GM12801 (cell line): Measurements from ENCODE around the gene CHCHD3.

Experiments
- TF ChIP-seq, protein P1 (sequence below): IDR thresholded peaks from one replicate; pipeline ENCODE4 v1.5.1; 2011; ENCODE audit warnings: control low read depth; ENCODE audit not compliant: insufficient read length; ENCODE audit errors: extremely low read depth

CHCHD3 gene

DNA sequence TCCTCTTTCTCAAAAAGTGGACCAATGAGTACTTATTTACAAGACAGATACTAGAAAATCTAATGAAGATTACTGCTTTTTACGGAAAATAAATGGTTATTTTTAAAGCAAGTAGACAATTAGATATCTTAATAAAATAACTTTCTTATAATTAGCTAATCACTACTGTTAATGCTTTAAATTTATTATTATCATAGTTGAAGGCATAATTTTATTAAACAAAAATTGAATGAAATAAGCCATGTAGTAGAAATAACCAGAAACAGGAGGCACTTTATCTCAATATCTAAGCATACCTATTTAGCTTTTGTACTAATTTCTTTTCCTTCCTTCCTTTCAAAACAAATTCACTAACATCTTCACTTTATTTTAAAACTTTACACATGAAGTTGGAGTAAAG lies 134.9 kb downstream of the CHCHD3 start:
- TF ChIP-seq, protein P1, sequence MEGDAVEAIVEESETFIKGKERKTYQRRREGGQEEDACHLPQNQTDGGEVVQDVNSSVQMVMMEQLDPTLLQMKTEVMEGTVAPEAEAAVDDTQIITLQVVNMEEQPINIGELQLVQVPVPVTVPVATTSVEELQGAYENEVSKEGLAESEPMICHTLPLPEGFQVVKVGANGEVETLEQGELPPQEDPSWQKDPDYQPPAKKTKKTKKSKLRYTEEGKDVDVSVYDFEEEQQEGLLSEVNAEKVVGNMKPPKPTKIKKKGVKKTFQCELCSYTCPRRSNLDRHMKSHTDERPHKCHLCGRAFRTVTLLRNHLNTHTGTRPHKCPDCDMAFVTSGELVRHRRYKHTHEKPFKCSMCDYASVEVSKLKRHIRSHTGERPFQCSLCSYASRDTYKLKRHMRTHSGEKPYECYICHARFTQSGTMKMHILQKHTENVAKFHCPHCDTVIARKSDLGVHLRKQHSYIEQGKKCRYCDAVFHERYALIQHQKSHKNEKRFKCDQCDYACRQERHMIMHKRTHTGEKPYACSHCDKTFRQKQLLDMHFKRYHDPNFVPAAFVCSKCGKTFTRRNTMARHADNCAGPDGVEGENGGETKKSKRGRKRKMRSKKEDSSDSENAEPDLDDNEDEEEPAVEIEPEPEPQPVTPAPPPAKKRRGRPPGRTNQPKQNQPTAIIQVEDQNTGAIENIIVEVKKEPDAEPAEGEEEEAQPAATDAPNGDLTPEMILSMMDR: no peak

DNA sequence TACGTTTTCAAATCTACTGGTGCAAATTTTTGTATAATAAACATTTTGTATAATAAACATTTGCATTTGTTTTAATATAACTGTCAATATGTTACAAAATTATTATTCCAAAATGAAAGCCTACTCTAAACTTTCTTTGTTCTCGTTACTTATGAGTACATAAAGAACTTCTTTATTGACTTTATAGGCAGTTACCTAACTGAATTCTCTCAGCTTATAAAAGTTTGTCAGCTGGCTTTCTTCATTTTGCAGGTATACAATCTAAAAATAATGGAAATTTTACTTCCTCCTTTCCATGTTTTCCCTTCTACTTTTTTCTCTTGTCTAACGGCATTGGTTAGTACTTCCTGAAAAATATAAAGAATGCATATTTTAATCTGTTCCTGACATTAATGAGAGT lies 137.1 kb downstream of the CHCHD3 start:
- TF ChIP-seq, protein P1: no peak

DNA sequence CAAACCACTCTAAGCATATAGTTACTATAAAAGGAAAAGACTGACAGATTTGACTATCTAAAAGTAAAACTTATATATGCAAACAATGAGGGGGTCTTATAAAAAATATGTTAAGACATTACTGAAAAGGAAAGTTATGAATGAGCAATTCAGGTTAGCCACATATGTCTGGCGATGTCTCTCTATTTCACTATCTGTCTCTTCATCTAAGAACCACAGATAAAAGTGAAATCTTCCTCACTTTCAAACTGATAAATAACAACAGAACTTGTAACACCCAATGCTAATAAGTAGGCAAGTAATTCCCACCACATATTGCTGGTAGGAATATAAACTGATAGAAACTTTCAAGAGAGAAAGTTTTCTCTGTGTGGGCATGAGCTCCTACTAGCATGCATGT lies 138.2 kb downstream of the CHCHD3 start:
- TF ChIP-seq, protein P1: no peak

DNA sequence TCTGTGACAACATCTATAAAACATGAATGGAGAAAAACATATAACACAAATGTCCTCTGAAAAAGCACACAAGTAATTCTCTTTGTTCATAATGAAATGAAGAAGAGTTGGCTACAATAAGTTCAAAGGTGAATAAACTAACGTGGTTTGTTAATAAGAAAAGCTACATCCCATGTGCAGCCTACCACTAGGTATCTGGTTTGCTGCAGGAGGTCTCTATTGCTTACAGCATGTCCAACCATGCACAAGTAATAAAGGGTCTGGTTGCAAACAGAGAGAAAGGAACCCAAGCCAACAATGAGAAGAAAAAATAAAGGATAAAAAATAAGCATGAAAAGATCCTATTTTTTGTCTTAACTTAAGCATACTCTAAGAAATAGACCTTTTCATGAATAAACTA lies 139.2 kb downstream of the CHCHD3 start:
- TF ChIP-seq, protein P1: no peak

DNA sequence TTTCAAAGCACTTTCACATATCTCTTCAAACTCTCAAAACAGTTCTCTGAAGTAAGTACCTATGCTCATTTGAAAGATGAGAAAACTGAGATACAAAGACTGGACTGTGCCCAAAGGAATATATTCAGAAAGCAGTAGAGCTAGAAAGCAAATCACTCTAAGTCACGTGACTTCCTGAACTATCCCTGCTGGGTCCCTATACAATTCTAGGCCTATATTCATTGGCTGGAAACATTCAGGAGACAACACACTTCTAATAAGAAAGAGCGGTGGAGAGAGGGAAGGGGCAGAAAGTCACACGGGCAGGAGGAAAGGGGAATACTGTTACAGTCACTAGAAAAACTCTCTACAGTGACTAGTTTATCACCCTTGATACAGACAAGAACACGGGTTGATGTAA lies 140.0 kb downstream of the CHCHD3 start:
- TF ChIP-seq, protein P1: no peak

DNA sequence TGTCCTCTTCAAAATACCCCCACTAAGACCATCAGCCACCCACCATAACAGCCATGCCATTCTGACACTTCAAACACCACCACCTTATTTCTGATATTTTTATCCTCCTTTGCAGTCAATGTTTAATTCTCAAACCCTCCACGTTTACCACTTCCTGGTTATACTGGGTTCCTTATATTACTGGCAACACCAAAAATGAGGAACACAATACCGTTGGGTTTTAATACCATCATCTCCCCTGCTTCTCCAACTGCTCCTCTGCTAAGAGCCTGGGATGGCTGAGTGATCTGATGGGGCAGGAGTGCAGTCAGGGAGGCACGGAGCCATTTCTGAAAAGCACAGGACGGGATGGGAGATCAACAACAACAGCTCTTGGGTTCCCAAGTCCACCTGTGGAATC lies 140.5 kb downstream of the CHCHD3 start:
- TF ChIP-seq, protein P1: no peak

DNA sequence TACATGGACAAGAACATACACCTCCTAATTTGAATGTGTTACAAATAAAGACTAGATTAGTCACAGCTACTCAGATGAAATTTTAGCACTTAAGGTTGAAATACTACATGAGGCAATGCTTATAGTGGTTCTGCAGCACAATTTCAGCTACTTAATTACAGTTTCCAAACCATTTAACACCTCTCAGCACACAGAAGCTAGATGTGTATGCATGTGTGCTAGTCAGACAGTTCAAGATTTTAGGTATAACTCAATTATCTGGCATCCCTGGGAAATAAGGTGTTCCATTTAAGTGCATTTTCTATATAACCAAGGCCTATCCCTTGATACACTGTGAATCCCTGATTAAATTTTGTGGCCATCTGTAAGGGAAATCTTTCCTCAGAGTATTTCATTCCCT lies 141.8 kb downstream of the CHCHD3 start:
- TF ChIP-seq, protein P1: no peak

DNA sequence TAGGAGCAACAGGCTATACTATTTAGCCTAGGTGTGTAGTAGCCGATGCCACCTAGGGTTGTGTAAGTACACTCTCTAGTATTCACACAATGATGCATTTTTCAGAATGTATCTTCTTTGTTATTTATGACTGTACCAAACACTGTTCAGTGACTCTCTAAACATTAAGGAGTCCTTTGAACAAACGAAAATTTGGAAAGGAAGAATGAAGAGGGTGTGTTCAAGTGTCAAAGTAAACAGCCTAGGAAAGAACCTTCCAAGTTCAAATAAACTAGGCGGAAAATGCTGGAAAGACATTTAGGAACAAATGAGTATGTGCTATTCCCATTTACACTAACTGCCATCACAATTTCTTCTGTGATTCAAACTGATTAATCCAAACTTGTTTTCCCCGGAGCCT lies 142.4 kb downstream of the CHCHD3 start:
- TF ChIP-seq, protein P1: no peak
